Measurements from ENCODE around the gene SPINK13. TPM values are rescaled to one million over a fixed set of nuclear protein-coding genes. Genes with fewer than 3 reads are reported as not detected.

SPINK13 gene
- total and polyA plus RNA-seq, 12 donors: 0.46 to 16.1 (median 2.3) TPM; not detected in 3

GRCh38 chr5:148333262-148333849 lies 64.8 kb downstream of the SPINK13 start:
- Histone ChIP-seq H3K27me3 (no peaks in the 10 kb centered on the region), H3K4me3 (no peak overlapping the region), H3K27ac (no peak overlapping the region), H3K4me1 (replicated peaks in 1 of 2) (no peaks in the 10 kb centered on the region), H3K36me3 (replicated peaks in 1 of 2) (no peaks in the 10 kb centered on the region), H3K9me3 (replicated peaks in 1 of 3) (no peaks in the 10 kb centered on the region)
- WGBS, 4 donors: 85 to 89% (median 87%) methylated on average over 4 of the region's 4 CpGs
- no peak for DNase-seq
- TF ChIP-seq POLR2A (IDR thresholded peaks at IDR 0.05) (no peak), CTCF (IDR thresholded peaks at IDR 0.05) (no peak)
- intact Hi-C loops (cut with DNase I): no loop called here

GRCh38 chr5:148335259-148335658 lies 66.7 kb downstream of the SPINK13 start, which contains the start of gene SPINK9:
Gene SPINK9 (plus strand): TSS chr5:148335559. CDS start chr5:148335614, 55 bp downstream.
- WGBS, 4 donors: 91 to 95% (median 93%) methylated on average over 3 of the region's 3 CpGs
- H3K9me3 ChIP-seq (replicated peaks in 1 of 3): no peaks in the 10 kb centered on the region
- H3K4me1 ChIP-seq (replicated peaks in 1 of 2): no peaks in the 10 kb centered on the region
- no peak within 1 kb of the TSS for H3K27ac ChIP-seq
- no peaks in the 10 kb centered on the region for H3K27me3 ChIP-seq
- no peak for TF ChIP-seq POLR2A (IDR thresholded peaks at IDR 0.05)
- no peak for TF ChIP-seq CTCF (IDR thresholded peaks at IDR 0.05)
- no peak within 1 kb of the TSS for H3K4me3 ChIP-seq
- intact Hi-C loops (cut with DNase I): no loop called here
- DNase-seq: no peak
- H3K36me3 ChIP-seq (replicated peaks in 1 of 2): no peaks in the 10 kb centered on the region

Small RNA genes within 50 kb of the gene (small RNA-seq; reads per million reads assigned to genes)
- gene HMGN1P16: 0 reads per million in 2 donors

Other genes with a start within 250 kb of the SPINK13 start
- 1 to 10 TPM in 1 of 9 donors, under 1 TPM in 5, not detected in 3; 0.13 to 3.5 (median 0.42) TPM for gene SPINK5, start 204.8 kb upstream of the SPINK13 start, total RNA-seq
- gene SPINK5, start 204.8 kb upstream of the SPINK13 start, polyA plus RNA-seq: under 1 TPM; 0.24 to 0.61 (median 0.40) TPM
- not detected for gene SPINK14, start 100.2 kb upstream of the SPINK13 start, total RNA-seq
- gene SPINK14, start 100.2 kb upstream of the SPINK13 start, polyA plus RNA-seq: not detected
- gene SPINK6, start 65.8 kb upstream of the SPINK13 start, total RNA-seq: under 1 TPM in 2 of 9 donors, not detected in 7; 0.33 to 0.54 TPM
- gene SPINK6, start 65.8 kb upstream of the SPINK13 start, polyA plus RNA-seq: not detected
- gene MARCOL, start 30.3 kb upstream of the SPINK13 start, total RNA-seq: not detected
- not detected for gene MARCOL, start 30.3 kb upstream of the SPINK13 start, polyA plus RNA-seq
- gene SPINK7, start 43.6 kb downstream of the SPINK13 start, total RNA-seq: under 1 TPM in 1 of 9 donors, not detected in 8; 0.44 TPM
- not detected for gene SPINK7, start 43.6 kb downstream of the SPINK13 start, polyA plus RNA-seq
- under 1 TPM in 2 of 9 donors, not detected in 7; 0.78 to 0.83 TPM for gene SPINK9, start 66.8 kb downstream of the SPINK13 start, total RNA-seq
- under 1 TPM in 1 of 3 donors, not detected in 2; 0.59 TPM for gene SPINK9, start 66.8 kb downstream of the SPINK13 start, polyA plus RNA-seq
- gene FBXO38, start 115.2 kb downstream of the SPINK13 start, total RNA-seq: 10 to 100 TPM; 32.2 to 88.2 (median 42.8) TPM
- 10 to 100 TPM; 12.3 to 48.6 (median 14.6) TPM for gene FBXO38, start 115.2 kb downstream of the SPINK13 start, polyA plus RNA-seq